ENCODE results near the gene FRYL. TPM values are rescaled to one million over a fixed set of nuclear protein-coding genes. Genes with fewer than 3 reads are reported as not detected.
A peak's percentile ranks its signal among the peaks of the same experiment; 100 is the strongest.

FRYL gene
- total and polyA plus RNA-seq, 5 donors from 2014 or later: 27.5 to 135 (median 34.0) TPM

DNA sequence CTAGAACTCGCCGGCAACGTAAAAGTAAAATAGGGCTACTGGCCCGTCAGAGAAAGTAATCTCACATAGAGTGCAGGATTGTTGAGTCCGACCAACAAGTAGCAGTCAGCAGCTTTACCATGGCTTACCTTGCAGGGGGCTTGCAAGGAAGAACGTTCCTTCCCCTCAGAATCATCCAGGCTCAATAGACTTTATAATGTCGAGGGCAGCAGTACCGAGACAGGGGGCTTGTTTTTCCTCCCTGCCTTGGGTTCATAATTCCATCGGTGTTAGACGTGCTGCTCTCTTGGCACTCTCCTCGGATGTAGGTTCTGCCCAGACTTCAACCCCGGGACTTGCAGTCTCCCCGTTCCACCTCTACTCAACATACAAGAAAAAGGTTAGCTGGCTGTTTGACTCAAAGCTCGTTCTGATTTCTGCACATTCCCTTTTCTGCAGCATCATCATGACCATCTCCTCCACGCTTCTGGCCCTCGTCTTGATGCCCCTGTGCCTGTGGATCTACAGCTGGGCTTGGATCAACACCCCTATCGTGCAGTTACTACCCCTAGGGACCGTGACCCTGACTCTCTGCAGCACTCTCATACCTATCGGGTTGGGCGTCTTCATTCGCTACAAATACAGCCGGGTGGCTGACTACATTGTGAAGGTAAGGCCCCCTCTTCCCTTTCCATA, 295.4 kb downstream of the FRYL start:
- no peaks in the 10 kb centered on the region for H3K36me3 Mint-ChIP-seq
- no peaks in the 10 kb centered on the region for H3K9me3 ChIP-seq (ENCODE audit: control insufficient read depth in 2 of 2, low read length in 2 of 2)
- H3K4me3 Mint-ChIP-seq: peak overlapping the region; percentile 4 to 75 (median 46)
- H3K4me1 ChIP-seq (ENCODE audit: control insufficient read depth, insufficient read depth, low read length, poor library complexity, severe bottlenecking): peaks cover 19% of the 10 kb centered on the region
- H3K9me3 Mint-ChIP-seq: peaks cover 0 to 7% (median 0%) of the 10 kb centered on the region in 7 donors
- H3K4me1 Mint-ChIP-seq: peaks cover 0 to 22% (median 2%) of the 10 kb centered on the region in 4 donors
- no peak for DNase-seq
- H3K4me3 ChIP-seq (ENCODE audit: low read depth, low read length): no peak overlapping the region
- H3K27ac ChIP-seq (ENCODE audit: insufficient read depth, low read length, poor library complexity, severe bottlenecking): no peak overlapping the region
- H3K27ac Mint-ChIP-seq: no peak overlapping the region
- peaks cover 66% of the 10 kb centered on the region for H3K27me3 ChIP-seq (ENCODE audit: control insufficient read depth, insufficient read depth, low read length)
- peaks cover 83% of the 10 kb centered on the region for H3K27me3 Mint-ChIP-seq
- ATAC-seq (ENCODE audit: low read depth in 2 of 2): no peak
- no peaks in the 10 kb centered on the region for H3K36me3 ChIP-seq (ENCODE audit: control insufficient read depth, insufficient read depth, low read length)

DNA sequence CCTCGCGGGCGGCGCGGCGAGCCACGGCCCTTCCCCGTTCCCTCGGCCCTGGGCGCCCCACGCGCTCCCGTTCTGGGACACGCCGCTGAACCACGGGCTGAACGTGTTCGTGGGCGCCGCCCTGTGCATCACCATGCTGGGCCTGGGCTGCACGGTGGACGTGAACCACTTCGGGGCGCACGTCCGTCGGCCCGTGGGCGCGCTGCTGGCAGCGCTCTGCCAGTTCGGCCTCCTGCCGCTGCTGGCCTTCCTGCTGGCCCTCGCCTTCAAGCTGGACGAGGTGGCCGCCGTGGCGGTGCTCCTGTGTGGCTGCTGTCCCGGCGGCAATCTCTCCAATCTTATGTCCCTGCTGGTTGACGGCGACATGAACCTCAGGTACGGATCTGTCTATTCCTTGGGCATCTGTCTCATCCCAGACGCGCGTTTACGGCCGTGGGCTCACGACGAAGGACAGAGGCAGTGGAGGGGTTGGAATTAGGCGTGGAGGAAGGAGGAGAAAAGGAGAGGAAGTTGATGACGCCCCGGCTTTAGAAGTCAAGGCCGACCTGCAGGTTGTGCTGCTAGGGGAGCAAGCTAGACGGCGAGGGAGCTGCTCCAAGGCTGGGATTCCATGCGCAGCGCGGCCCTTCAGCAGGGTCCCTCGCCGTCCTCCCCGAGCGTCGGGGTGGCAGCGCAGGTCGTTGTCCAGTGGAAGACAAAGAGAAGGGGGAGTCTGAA, 296.1 kb downstream of the FRYL start:
- H3K4me1 ChIP-seq (ENCODE audit: control insufficient read depth, insufficient read depth, low read length, poor library complexity, severe bottlenecking): peaks cover 16% of the 10 kb centered on the region
- H3K4me3 ChIP-seq (ENCODE audit: low read depth, low read length): no peak overlapping the region
- peak overlapping the region; percentile 4 to 75 (median 46) for H3K4me3 Mint-ChIP-seq
- no peak for DNase-seq
- H3K27me3 ChIP-seq (ENCODE audit: control insufficient read depth, insufficient read depth, low read length): peaks cover 60% of the 10 kb centered on the region
- H3K36me3 Mint-ChIP-seq: no peaks in the 10 kb centered on the region
- H3K27me3 Mint-ChIP-seq: peaks cover 76% of the 10 kb centered on the region
- H3K9me3 Mint-ChIP-seq: peaks cover 0 to 7% (median 0%) of the 10 kb centered on the region in 7 donors
- no peak overlapping the region for H3K27ac Mint-ChIP-seq
- H3K9me3 ChIP-seq (ENCODE audit: control insufficient read depth in 2 of 2, low read length in 2 of 2): no peaks in the 10 kb centered on the region
- ATAC-seq (ENCODE audit: low read depth in 2 of 2): peak in 1 of 2 donors; percentile 32
- no peak overlapping the region for H3K27ac ChIP-seq (ENCODE audit: insufficient read depth, low read length, poor library complexity, severe bottlenecking)
- H3K4me1 Mint-ChIP-seq: peaks cover 0 to 19% (median 2%) of the 10 kb centered on the region in 4 donors
- no peaks in the 10 kb centered on the region for H3K36me3 ChIP-seq (ENCODE audit: control insufficient read depth, insufficient read depth, low read length)

DNA sequence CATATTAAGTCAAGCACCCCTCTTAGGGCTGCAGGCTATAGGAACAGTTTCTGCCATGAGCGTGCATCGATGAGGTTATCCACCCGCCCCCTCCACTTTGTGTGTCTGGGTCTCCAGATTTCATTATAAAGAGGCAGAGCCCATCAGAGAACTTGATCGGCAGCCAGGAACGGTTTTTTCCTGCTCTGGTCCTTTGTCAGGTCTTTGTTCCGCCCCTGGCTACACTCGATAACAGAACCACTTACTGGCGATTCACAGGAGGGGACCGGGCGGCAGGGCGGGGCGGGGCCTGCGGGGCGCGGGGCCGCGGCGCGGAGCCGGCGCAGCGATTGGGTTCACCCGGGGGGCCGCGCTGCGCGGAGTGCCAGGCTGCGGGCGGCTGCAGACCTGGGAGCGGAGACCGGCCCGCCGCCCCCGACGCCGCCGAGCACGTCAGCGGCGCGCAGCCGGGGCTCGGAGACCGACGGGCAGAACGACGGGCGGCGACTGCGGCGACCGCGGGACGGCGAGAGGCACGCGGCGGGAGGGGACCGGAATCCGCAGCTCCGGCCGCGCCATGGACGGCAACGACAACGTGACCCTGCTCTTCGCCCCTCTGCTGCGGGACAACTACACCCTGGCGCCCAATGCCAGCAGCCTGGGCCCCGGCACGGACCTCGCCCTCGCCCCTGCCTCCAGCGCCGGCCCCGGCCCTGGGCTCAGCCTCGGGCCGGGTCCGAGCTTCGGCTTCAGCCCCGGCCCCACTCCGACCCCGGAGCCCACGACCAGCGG, 296.9 kb downstream of the FRYL start, which contains the start of gene SLC10A4:
TSS of gene SLC10A4 (plus strand) at position 338 of the 771 bp plus-strand sequence. CDS start at position 557, 219 bp downstream.
- peaks cover 53% of the 10 kb centered on the region for H3K27me3 ChIP-seq (ENCODE audit: control insufficient read depth, insufficient read depth, low read length)
- no peaks in the 10 kb centered on the region for H3K36me3 ChIP-seq (ENCODE audit: control insufficient read depth, insufficient read depth, low read length)
- no peaks in the 10 kb centered on the region for H3K9me3 ChIP-seq (ENCODE audit: control insufficient read depth in 2 of 2, low read length in 2 of 2)
- H3K4me1 ChIP-seq (ENCODE audit: control insufficient read depth, insufficient read depth, low read length, poor library complexity, severe bottlenecking): peaks cover 16% of the 10 kb centered on the region
- no peak within 1 kb of the TSS for H3K27ac ChIP-seq (ENCODE audit: insufficient read depth, low read length, poor library complexity, severe bottlenecking)
- DNase-seq: no peak
- H3K36me3 Mint-ChIP-seq: no peaks in the 10 kb centered on the region
- peaks cover 0 to 7% (median 0%) of the 10 kb centered on the region in 7 donors for H3K9me3 Mint-ChIP-seq
- H3K27ac Mint-ChIP-seq: no peak within 1 kb of the TSS
- no peak within 1 kb of the TSS for H3K4me3 ChIP-seq (ENCODE audit: low read depth, low read length)
- peak within 1 kb of the TSS; percentile 55 to 76 (median 68) for H3K4me3 Mint-ChIP-seq
- no peak for ATAC-seq (ENCODE audit: low read depth in 2 of 2)
- peaks cover 0 to 19% (median 2%) of the 10 kb centered on the region in 4 donors for H3K4me1 Mint-ChIP-seq
- peaks cover 75% of the 10 kb centered on the region for H3K27me3 Mint-ChIP-seq

- Mint-ChIP-seq H3K27me3 (peaks cover 73% of the 10 kb centered on the region), H3K4me3 (no peak overlapping the region), H3K9me3 (peaks cover 0 to 7% (median 0%) of the 10 kb centered on the region in 7 donors), H3K27ac (no peak overlapping the region), H3K36me3 (no peaks in the 10 kb centered on the region), H3K4me1 (peaks cover 0 to 19% (median 2%) of the 10 kb centered on the region in 4 donors)
- peaks cover 40% of the 10 kb centered on the region for H3K27me3 ChIP-seq (ENCODE audit: control insufficient read depth, insufficient read depth, low read length)
- ATAC-seq (ENCODE audit: low read depth in 2 of 2) (no peak), DNase-seq (no peak)
- H3K9me3 ChIP-seq (ENCODE audit: control insufficient read depth in 2 of 2, low read length in 2 of 2): no peaks in the 10 kb centered on the region
- H3K27ac ChIP-seq (ENCODE audit: insufficient read depth, low read length, poor library complexity, severe bottlenecking): no peak overlapping the region
- H3K4me3 ChIP-seq (ENCODE audit: low read depth, low read length): no peak overlapping the region
- no peaks in the 10 kb centered on the region for H3K36me3 ChIP-seq (ENCODE audit: control insufficient read depth, insufficient read depth, low read length)
- peaks cover 16% of the 10 kb centered on the region for H3K4me1 ChIP-seq (ENCODE audit: control insufficient read depth, insufficient read depth, low read length, poor library complexity, severe bottlenecking)
Measured at GRCh38 chr4:48481581-48481980, 298.5 kb downstream of the FRYL start.

DNA sequence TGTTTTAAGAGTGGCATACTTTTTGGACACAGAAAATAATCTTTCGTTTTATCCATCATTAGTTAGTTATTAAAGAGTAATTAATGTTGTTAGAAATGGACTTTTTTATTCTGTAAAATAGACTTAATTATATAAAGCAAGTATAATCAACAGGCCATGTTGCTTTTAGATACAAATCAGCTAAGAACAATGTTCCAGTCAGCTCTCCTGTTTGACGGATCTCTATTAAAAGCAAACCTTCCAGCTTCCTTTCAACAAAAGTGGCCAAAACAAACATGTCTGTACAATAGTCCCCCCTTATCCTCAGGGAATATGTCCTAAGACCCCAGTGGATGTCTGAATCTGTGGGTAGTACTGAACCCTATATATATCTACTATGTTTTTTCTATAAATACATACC, 301.8 kb downstream of the FRYL start:
- H3K36me3 ChIP-seq (ENCODE audit: control insufficient read depth, insufficient read depth, low read length): no peaks in the 10 kb centered on the region
- peaks cover 26% of the 10 kb centered on the region for H3K27me3 ChIP-seq (ENCODE audit: control insufficient read depth, insufficient read depth, low read length)
- H3K27me3 Mint-ChIP-seq: peaks cover 48% of the 10 kb centered on the region
- no peak overlapping the region for H3K27ac ChIP-seq (ENCODE audit: insufficient read depth, low read length, poor library complexity, severe bottlenecking)
- H3K36me3 Mint-ChIP-seq: no peaks in the 10 kb centered on the region
- H3K27ac Mint-ChIP-seq: no peak overlapping the region
- H3K4me1 Mint-ChIP-seq: peaks cover 0 to 3% (median 0%) of the 10 kb centered on the region in 4 donors
- H3K9me3 ChIP-seq (ENCODE audit: control insufficient read depth in 2 of 2, low read length in 2 of 2): no peaks in the 10 kb centered on the region
- no peak overlapping the region for H3K4me3 ChIP-seq (ENCODE audit: low read depth, low read length)
- peaks cover 3% of the 10 kb centered on the region for H3K4me1 ChIP-seq (ENCODE audit: control insufficient read depth, insufficient read depth, low read length, poor library complexity, severe bottlenecking)
- peaks cover 0 to 3% (median 0%) of the 10 kb centered on the region in 7 donors for H3K9me3 Mint-ChIP-seq
- DNase-seq: no peak
- H3K4me3 Mint-ChIP-seq: no peak overlapping the region
- no peak for ATAC-seq (ENCODE audit: low read depth in 2 of 2)

GRCh38 chr4:48475770-48476169, 304.3 kb downstream of the FRYL start:
- peaks cover 6% of the 10 kb centered on the region for H3K27me3 ChIP-seq (ENCODE audit: control insufficient read depth, insufficient read depth, low read length)
- no peaks in the 10 kb centered on the region for H3K4me1 ChIP-seq (ENCODE audit: control insufficient read depth, insufficient read depth, low read length, poor library complexity, severe bottlenecking)
- H3K36me3 ChIP-seq (ENCODE audit: control insufficient read depth, insufficient read depth, low read length): no peaks in the 10 kb centered on the region
- H3K27ac ChIP-seq (ENCODE audit: insufficient read depth, low read length, poor library complexity, severe bottlenecking): no peak overlapping the region
- Mint-ChIP-seq H3K4me1 (no peaks in the 10 kb centered on the region), H3K27me3 (peaks cover 35% of the 10 kb centered on the region), H3K36me3 (no peaks in the 10 kb centered on the region), H3K4me3 (peak overlapping the region in 1 of 4 donors; percentile 49), H3K9me3 (peaks cover 0 to 3% (median 0%) of the 10 kb centered on the region in 7 donors), H3K27ac (no peak overlapping the region)
- DNase-seq: no peak
- no peaks in the 10 kb centered on the region for H3K9me3 ChIP-seq (ENCODE audit: control insufficient read depth in 2 of 2, low read length in 2 of 2)
- no peak overlapping the region for H3K4me3 ChIP-seq (ENCODE audit: low read depth, low read length)
- ATAC-seq (ENCODE audit: low read depth in 2 of 2): no peak

DNA sequence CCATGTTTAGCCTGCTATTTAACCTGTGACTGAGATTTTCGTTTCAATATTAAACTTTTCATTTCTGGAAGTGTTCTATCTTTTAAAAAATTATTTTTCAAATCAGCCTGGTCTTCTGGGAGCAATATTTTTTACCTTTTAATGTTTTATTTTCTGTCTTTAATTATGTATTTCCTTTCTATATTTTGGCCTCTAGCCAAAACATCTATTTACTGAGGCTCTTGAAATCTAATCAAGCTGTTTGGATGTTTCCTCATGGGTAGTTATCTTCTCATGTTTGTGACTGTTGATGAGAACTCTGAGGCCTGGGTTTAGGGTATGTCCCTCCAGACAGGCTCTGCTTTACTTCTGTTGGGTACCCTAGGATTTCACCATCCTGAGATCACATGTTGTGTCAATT, 307.3 kb downstream of the FRYL start:
- no peaks in the 10 kb centered on the region for H3K4me1 ChIP-seq (ENCODE audit: control insufficient read depth, insufficient read depth, low read length, poor library complexity, severe bottlenecking)
- DNase-seq: no peak
- Mint-ChIP-seq H3K4me3 (peak overlapping the region in 1 of 4 donors; percentile 2), H3K36me3 (no peaks in the 10 kb centered on the region), H3K9me3 (peaks cover 0 to 1% (median 0%) of the 10 kb centered on the region in 7 donors), H3K4me1 (no peaks in the 10 kb centered on the region), H3K27me3 (peaks cover 23% of the 10 kb centered on the region), H3K27ac (no peak overlapping the region)
- H3K4me3 ChIP-seq (ENCODE audit: low read depth, low read length): no peak overlapping the region
- no peaks in the 10 kb centered on the region for H3K9me3 ChIP-seq (ENCODE audit: control insufficient read depth in 2 of 2, low read length in 2 of 2)
- H3K36me3 ChIP-seq (ENCODE audit: control insufficient read depth, insufficient read depth, low read length): no peaks in the 10 kb centered on the region
- no peak for ATAC-seq (ENCODE audit: low read depth in 2 of 2)
- peaks cover 4% of the 10 kb centered on the region for H3K27me3 ChIP-seq (ENCODE audit: control insufficient read depth, insufficient read depth, low read length)
- H3K27ac ChIP-seq (ENCODE audit: insufficient read depth, low read length, poor library complexity, severe bottlenecking): no peak overlapping the region
